Measurements from ENCODE around the gene MRPL11.

DNA sequence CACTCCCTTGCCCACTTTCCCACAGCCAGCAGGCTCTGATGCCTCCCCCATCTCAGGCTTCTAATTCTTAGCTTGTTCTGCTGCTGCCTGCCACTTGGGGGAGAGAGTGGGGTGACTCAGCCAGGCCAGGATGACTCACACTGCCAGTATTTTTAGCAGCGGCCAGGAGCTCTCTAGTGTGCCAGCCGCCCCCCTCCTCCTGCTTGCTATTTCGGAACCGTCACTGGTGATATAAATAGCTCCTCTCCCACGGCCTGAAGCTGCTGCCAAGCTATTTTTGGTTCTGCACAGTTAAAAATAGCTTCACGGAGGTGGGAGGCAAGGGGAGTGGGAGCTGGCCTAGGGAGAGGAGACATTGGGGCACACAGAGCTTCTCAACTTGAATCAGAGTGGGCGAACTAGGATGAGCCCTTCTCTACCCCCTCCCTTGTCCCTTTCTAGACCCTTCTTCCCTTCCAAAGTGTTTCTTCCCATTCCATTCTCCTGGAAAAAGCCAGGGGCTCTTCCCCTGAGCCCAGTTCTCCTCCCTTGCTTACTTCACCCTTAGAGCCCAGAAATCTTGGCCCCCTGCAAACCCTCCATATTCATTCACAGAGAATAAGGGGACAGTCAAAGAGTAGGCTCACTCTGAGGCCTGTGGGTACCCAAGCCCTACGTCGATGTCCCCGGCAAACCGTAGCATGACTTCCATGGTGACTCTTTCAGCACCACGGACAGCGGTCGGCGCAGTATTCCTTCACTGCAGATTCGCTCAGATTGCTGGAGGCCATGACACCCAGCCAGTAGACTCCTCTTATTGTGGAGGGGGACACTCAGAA lies 20.3 kb downstream of the MRPL11 start:
- no peak for TF ChIP-seq GABPA (IDR thresholded peaks at IDR 0.05 in 1 of 2, conservative IDR thresholded peaks at IDR 0.05 in 1 of 2)
- TF ChIP-seq CTCF (IDR thresholded peaks at IDR 0.05; ENCODE audit: low read depth, low read length, missing input control) = no peak
- no peak for TF ChIP-seq HNF4G (IDR thresholded peaks at IDR 0.05)
- TF ChIP-seq EGR1 (IDR thresholded peaks at IDR 0.05; ENCODE audit: low read depth in 2 of 2) = no peak
